Astrocyte of the spinal cord (primary cell): ENCODE data around the gene PDE6A.

Experiments used
- DNase-seq: peaks from one replicate; pipeline ENCODE4 v3.0.0; 2011; ENCODE audit warnings: low read depth, low spot score
- H3K4me3 ChIP-seq: 2 replicates; pipeline ENCODE4 v1.5.1; 2011; ENCODE audit warnings: low read depth, mild to moderate bottlenecking, low read length, moderate library complexity
- CTCF ChIP-seq: IDR thresholded peaks from 2 replicates; pipeline ENCODE4 v1.5.1; 2012; ENCODE audit warnings: low read depth, mild to moderate bottlenecking, low read length, inconsistent platforms
- in situ Hi-C: cut with HindIII; loops from 2 replicates; pipeline ENCODE4 v1.10.0; 2017; ENCODE audit warnings: low sequenced_read_pairs

PDE6A gene

GRCh38 chr5:149944666-149945065, at the start of gene PDE6A:
Gene PDE6A (minus strand): TSS chr5:149944793. CDS start chr5:149944673, 120 bp downstream.
- in situ Hi-C loops = no loop called here
- H3K4me3 ChIP-seq = no peak within 1 kb of the TSS
- DNase-seq = no peak
- no peak for TF ChIP-seq CTCF

GRCh38 chr5:149993471-149993870, 48.9 kb upstream of the PDE6A start:
- H3K4me3 ChIP-seq = no peak overlapping the region
- no peak for DNase-seq
- TF ChIP-seq CTCF = no peak
- in situ Hi-C loops = no loop called here

GRCh38 chr5:149990518-149991376, 46.2 kb upstream of the PDE6A start:
- no peak overlapping the region for H3K4me3 ChIP-seq
- TF ChIP-seq CTCF = peak; percentile 85
- peak; percentile 79 for DNase-seq
- in situ Hi-C loops = no loop called here

GRCh38 chr5:149988126-149988525, 43.5 kb upstream of the PDE6A start:
- no peak for DNase-seq
- H3K4me3 ChIP-seq = no peak overlapping the region
- in situ Hi-C loops = no loop called here
- no peak for TF ChIP-seq CTCF

GRCh38 chr5:149982505-149982904, 37.9 kb upstream of the PDE6A start:
- no peak for DNase-seq
- in situ Hi-C loops = no loop called here
- no peak for TF ChIP-seq CTCF
- H3K4me3 ChIP-seq = no peak overlapping the region

GRCh38 chr5:149981206-149981605, 36.6 kb upstream of the PDE6A start:
- DNase-seq = no peak
- no peak overlapping the region for H3K4me3 ChIP-seq
- TF ChIP-seq CTCF = no peak
- in situ Hi-C loops = no loop called here
